Measurements from ENCODE around the gene CFAP69. TPM values are rescaled to one million over a fixed set of nuclear protein-coding genes. Genes with fewer than 3 reads are reported as not detected.

The CFAP69 gene
- total RNA-seq, 1 experiment from 2014 or later: 2.4 TPM

GRCh38 chr7:90238022-90238421 lies 7.0 kb upstream of the CFAP69 start:
- peaks cover 45% of the 10 kb centered on the region for H3K36me3 ChIP-seq (ENCODE audit: insufficient read depth, low read length, poor library complexity, severe bottlenecking)
- intact Hi-C loops (cut with micrococcal nuclease; ENCODE audit: unreplicated experiment): no loop called here
- no peak overlapping the region for H3K27ac ChIP-seq (ENCODE audit: low read depth, low read length, poor library complexity, severe bottlenecking)
- no peak for DNase-seq (ENCODE audit: low spot score)
- no peak overlapping the region for H3K4me3 ChIP-seq (ENCODE audit: low read depth, low read length, poor library complexity, severe bottlenecking)
- ChIA-PET CTCF (no interaction called here), POLR2A (ENCODE audit: low non-redundant PET) (no interaction called here)
- BruUV-seq (replicated peaks): no TSS peak
- no peaks in the 10 kb centered on the region for H3K27me3 ChIP-seq (replicated peaks; ENCODE audit: insufficient read depth, low read depth, low read length, poor library complexity)
- H3K4me1 ChIP-seq (ENCODE audit: insufficient read depth, low read length, poor library complexity, severe bottlenecking): peaks cover 18% of the 10 kb centered on the region
- no peak for TF ChIP-seq CTCF (conservative IDR thresholded peaks at IDR 0.05; ENCODE audit: low read depth, low read length)
- no peak for TF ChIP-seq EZH2 (IDR thresholded peaks at IDR 0.05; ENCODE audit: borderline replicate concordance, low read depth, low read length, poor library complexity, severe bottlenecking)
- H3K9me3 ChIP-seq (ENCODE audit: low read depth, low read length, poor library complexity, severe bottlenecking): no peaks in the 10 kb centered on the region

GRCh38 chr7:90238583-90238982 lies 6.4 kb upstream of the CFAP69 start:
- H3K27me3 ChIP-seq (replicated peaks; ENCODE audit: insufficient read depth, low read depth, low read length, poor library complexity): no peaks in the 10 kb centered on the region
- BruUV-seq (replicated peaks): no TSS peak
- ChIA-PET CTCF (no interaction called here), POLR2A (ENCODE audit: low non-redundant PET) (no interaction called here)
- peaks cover 12% of the 10 kb centered on the region for H3K4me1 ChIP-seq (ENCODE audit: insufficient read depth, low read length, poor library complexity, severe bottlenecking)
- H3K27ac ChIP-seq (ENCODE audit: low read depth, low read length, poor library complexity, severe bottlenecking): no peak overlapping the region
- DNase-seq (ENCODE audit: low spot score): no peak
- no peak overlapping the region for H3K4me3 ChIP-seq (ENCODE audit: low read depth, low read length, poor library complexity, severe bottlenecking)
- TF ChIP-seq EZH2 (IDR thresholded peaks at IDR 0.05; ENCODE audit: borderline replicate concordance, low read depth, low read length, poor library complexity, severe bottlenecking) (no peak), CTCF (conservative IDR thresholded peaks at IDR 0.05; ENCODE audit: low read depth, low read length) (no peak)
- intact Hi-C loops (cut with micrococcal nuclease; ENCODE audit: unreplicated experiment): no loop called here
- H3K9me3 ChIP-seq (ENCODE audit: low read depth, low read length, poor library complexity, severe bottlenecking): no peaks in the 10 kb centered on the region
- peaks cover 39% of the 10 kb centered on the region for H3K36me3 ChIP-seq (ENCODE audit: insufficient read depth, low read length, poor library complexity, severe bottlenecking)

DNA sequence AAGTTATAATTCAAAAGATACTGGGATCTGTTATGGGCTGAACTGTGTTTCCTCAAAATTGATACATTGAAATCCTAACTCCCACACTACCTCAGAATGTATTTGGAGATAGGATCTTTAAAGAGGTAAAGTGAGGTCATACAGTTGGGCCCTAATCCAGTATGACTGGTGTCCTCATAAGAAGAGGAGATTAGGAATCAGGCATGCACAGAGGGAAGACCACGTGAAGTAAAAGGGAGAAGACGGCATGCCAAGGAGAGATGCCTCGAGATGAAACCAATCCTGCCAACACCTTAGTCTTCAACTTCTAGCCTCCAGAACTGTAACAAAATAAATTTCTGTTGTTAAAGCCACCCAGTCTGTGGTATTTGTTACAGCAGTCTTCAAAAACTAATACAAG lies 5.9 kb upstream of the CFAP69 start:
- intact Hi-C loops (cut with micrococcal nuclease; ENCODE audit: unreplicated experiment): no loop called here
- H3K4me3 ChIP-seq (ENCODE audit: low read depth, low read length, poor library complexity, severe bottlenecking): no peak overlapping the region
- ChIA-PET POLR2A (ENCODE audit: low non-redundant PET) (no interaction called here), CTCF (no interaction called here)
- H3K4me1 ChIP-seq (ENCODE audit: insufficient read depth, low read length, poor library complexity, severe bottlenecking): peaks cover 12% of the 10 kb centered on the region
- no peak for TF ChIP-seq EZH2 (IDR thresholded peaks at IDR 0.05; ENCODE audit: borderline replicate concordance, low read depth, low read length, poor library complexity, severe bottlenecking)
- no peak overlapping the region for H3K27ac ChIP-seq (ENCODE audit: low read depth, low read length, poor library complexity, severe bottlenecking)
- BruUV-seq (replicated peaks): no TSS peak
- H3K36me3 ChIP-seq (ENCODE audit: insufficient read depth, low read length, poor library complexity, severe bottlenecking): peaks cover 35% of the 10 kb centered on the region
- no peaks in the 10 kb centered on the region for H3K27me3 ChIP-seq (replicated peaks; ENCODE audit: insufficient read depth, low read depth, low read length, poor library complexity)
- no peaks in the 10 kb centered on the region for H3K9me3 ChIP-seq (ENCODE audit: low read depth, low read length, poor library complexity, severe bottlenecking)
- DNase-seq (ENCODE audit: low spot score): no peak

- no TSS peak for BruUV-seq (replicated peaks)
- intact Hi-C loops (cut with micrococcal nuclease; ENCODE audit: unreplicated experiment): no loop called here
- Histone ChIP-seq H3K4me3 (ENCODE audit: low read depth, low read length, poor library complexity, severe bottlenecking) (no peak overlapping the region), H3K4me1 (ENCODE audit: insufficient read depth, low read length, poor library complexity, severe bottlenecking) (peaks cover 12% of the 10 kb centered on the region), H3K9me3 (ENCODE audit: low read depth, low read length, poor library complexity, severe bottlenecking) (no peaks in the 10 kb centered on the region), H3K27me3 (replicated peaks; ENCODE audit: insufficient read depth, low read depth, low read length, poor library complexity) (no peaks in the 10 kb centered on the region), H3K27ac (ENCODE audit: low read depth, low read length, poor library complexity, severe bottlenecking) (no peak overlapping the region), H3K36me3 (ENCODE audit: insufficient read depth, low read length, poor library complexity, severe bottlenecking) (peaks cover 31% of the 10 kb centered on the region)
- no peak for DNase-seq (ENCODE audit: low spot score)
- TF ChIP-seq EZH2 (IDR thresholded peaks at IDR 0.05; ENCODE audit: borderline replicate concordance, low read depth, low read length, poor library complexity, severe bottlenecking) (no peak), CTCF (conservative IDR thresholded peaks at IDR 0.05; ENCODE audit: low read depth, low read length) (no peak)
- CTCF ChIA-PET: no interaction called here
- POLR2A ChIA-PET (ENCODE audit: low non-redundant PET): no interaction called here
Measured at GRCh38 chr7:90239625-90240228, 5.2 kb upstream of the CFAP69 start.
